Measurements from ENCODE around the gene MEAK7. TPM values are rescaled to one million over a fixed set of nuclear protein-coding genes. Genes with fewer than 3 reads are reported as not detected.

Gene MEAK7
- total RNA-seq, 1 experiment from 2014 or later: 19.2 TPM

DNA sequence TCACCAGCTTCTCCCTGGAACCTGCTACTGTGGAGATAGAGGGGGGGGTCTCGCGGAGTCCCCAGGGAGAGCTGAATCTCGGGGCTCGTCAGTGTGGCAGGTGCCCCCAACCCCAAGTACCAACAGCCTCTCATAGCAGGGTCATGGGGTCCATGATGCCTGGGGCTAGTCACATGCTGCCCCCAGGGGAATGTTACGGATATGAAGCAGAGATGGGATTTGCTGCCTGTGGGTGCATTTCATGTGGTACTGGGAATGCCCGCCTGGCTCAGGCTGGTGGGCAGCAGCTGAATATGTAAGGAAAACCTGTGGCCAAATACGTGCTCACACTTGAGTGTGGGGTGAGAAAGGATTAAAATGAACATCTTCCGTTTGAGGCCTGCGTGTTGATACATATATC lies 49.4 kb downstream of the MEAK7 start:
- no peaks in the 10 kb centered on the region for H3K27me3 ChIP-seq (ENCODE audit: low read length)
- H3K36me3 ChIP-seq (ENCODE audit: low read depth, low read length): no peaks in the 10 kb centered on the region
- CTCF ChIA-PET: no interaction called here
- H3K4me2 ChIP-seq (ENCODE audit: low read length): no peak overlapping the region
- intact Hi-C loops (cut with micrococcal nuclease): no loop called here
- ATAC-seq: no peak
- no peak for DNase-seq
- POLR2A ChIA-PET (ENCODE audit: unreplicated experiment): no interaction called here
- H2AFZ ChIP-seq (ENCODE audit: low read length): no peak overlapping the region
- no peak overlapping the region for H3K27ac ChIP-seq (ENCODE audit: low read length)
- no peak overlapping the region for H3K9ac ChIP-seq (ENCODE audit: low read length)
- no peak overlapping the region for H3K4me3 ChIP-seq (ENCODE audit: low read length)
- no peaks in the 10 kb centered on the region for H3K9me3 ChIP-seq (ENCODE audit: low read length)
- no peaks in the 10 kb centered on the region for H3K4me1 ChIP-seq (ENCODE audit: insufficient read depth, low read length)
- no peaks in the 10 kb centered on the region for H3K9me2 ChIP-seq (replicated peaks; ENCODE audit: low read length)
- BruUV-seq (replicated peaks): no TSS peak
- TF ChIP-seq EZH2 (IDR thresholded peaks at IDR 0.05; ENCODE audit: low read length, unreplicated experiment) (no peak), EZH2phosphoT487 (IDR thresholded peaks at IDR 0.05; ENCODE audit: borderline replicate concordance, low read length) (no peak)
- TF ChIP-seq, protein P1, sequence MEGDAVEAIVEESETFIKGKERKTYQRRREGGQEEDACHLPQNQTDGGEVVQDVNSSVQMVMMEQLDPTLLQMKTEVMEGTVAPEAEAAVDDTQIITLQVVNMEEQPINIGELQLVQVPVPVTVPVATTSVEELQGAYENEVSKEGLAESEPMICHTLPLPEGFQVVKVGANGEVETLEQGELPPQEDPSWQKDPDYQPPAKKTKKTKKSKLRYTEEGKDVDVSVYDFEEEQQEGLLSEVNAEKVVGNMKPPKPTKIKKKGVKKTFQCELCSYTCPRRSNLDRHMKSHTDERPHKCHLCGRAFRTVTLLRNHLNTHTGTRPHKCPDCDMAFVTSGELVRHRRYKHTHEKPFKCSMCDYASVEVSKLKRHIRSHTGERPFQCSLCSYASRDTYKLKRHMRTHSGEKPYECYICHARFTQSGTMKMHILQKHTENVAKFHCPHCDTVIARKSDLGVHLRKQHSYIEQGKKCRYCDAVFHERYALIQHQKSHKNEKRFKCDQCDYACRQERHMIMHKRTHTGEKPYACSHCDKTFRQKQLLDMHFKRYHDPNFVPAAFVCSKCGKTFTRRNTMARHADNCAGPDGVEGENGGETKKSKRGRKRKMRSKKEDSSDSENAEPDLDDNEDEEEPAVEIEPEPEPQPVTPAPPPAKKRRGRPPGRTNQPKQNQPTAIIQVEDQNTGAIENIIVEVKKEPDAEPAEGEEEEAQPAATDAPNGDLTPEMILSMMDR (conservative IDR thresholded peaks at IDR 0.05; ENCODE audit: low read depth, low read length): no peak
- no peaks in the 10 kb centered on the region for H3F3A ChIP-seq (ENCODE audit: low read length, unreplicated experiment)
- H3K79me2 ChIP-seq (ENCODE audit: low read length): no peaks in the 10 kb centered on the region
- H4K20me1 ChIP-seq (ENCODE audit: low read length): no peaks in the 10 kb centered on the region

Other genes with a start within 250 kb of the MEAK7 start
- gene WFDC1, start 209.8 kb downstream of the MEAK7 start, total RNA-seq (2014; rRNA removed): 0.15 TPM in 1 of 2 replicates, not detected in the other
- gene ATP2C2, start 136.1 kb downstream of the MEAK7 start, total RNA-seq (2014; rRNA removed): 26.0 and 40.5 TPM in 2 replicates
- gene COTL1, start 113.4 kb upstream of the MEAK7 start, total RNA-seq (2014; rRNA removed): 408 and 465 TPM in 2 replicates
- gene KLHL36, start 143.9 kb upstream of the MEAK7 start, total RNA-seq (2014; rRNA removed): 33.8 and 35.0 TPM in 2 replicates
- 50.4 and 62.3 TPM in 2 replicates for gene USP10, start 195.3 kb upstream of the MEAK7 start, total RNA-seq (2014; rRNA removed)